Stomach (tissue), 9 donors: ENCODE measurements around the gene CLEC2D. TPM values are rescaled to one million over a fixed set of nuclear protein-coding genes. Genes with fewer than 3 reads are reported as not detected.
"Not testable (repeated sequence)": the region's sequence is repeated elsewhere in the genome, so short reads cannot be mapped to it uniquely, and the experiment has no call there.

ENCODE experiments used
- DNase-seq, 2 donors: peaks; one replicate each; pipeline versions ENCODE4 v3.0.0 to v3.0.0-alpha.2; 2013 to 2019
- H3K27ac ChIP-seq, 5 donors: fragments of 200-600 bp in 4 of 5; sonication (generic) in 4 of 5; one replicate each; pipeline ENCODE4 v1.5.1; 2013 to 2019; ENCODE audit warnings: mild to moderate bottlenecking in 1 of 5, moderate library complexity in 1 of 5
- H3K27me3 ChIP-seq, 3 donors: fragments of 200-600 bp; sonication (generic); one replicate each; pipeline ENCODE4 v1.5.1; 2017 to 2019; ENCODE audit warnings: mixed run types in 1 of 3
- H3K36me3 ChIP-seq, 4 donors: fragments of 200-600 bp; sonication (generic); 1 replicate in 3 of 4; 2 replicates in 1 of 4; pipeline ENCODE4 v1.5.1; 2016 to 2019
- H3K4me1 ChIP-seq, 4 donors: fragments of 200-600 bp; sonication (generic); one replicate each; pipeline ENCODE4 v1.5.1; 2016 to 2019
- H3K4me3 ChIP-seq, 4 donors: fragments of 200-600 bp; sonication (generic) in 3 of 4; one replicate each; pipeline ENCODE4 v1.5.1; 2016 to 2019; ENCODE audit warnings: mild to moderate bottlenecking in 1 of 4
- H3K9me3 ChIP-seq, 4 donors: fragments of 200-600 bp; sonication (generic); one replicate each; pipeline ENCODE4 v1.5.1; 2016 to 2019
- CTCF ChIP-seq, 7 experiments: fragments of 450-650 bp in 4 of 7; fragments of 200-600 bp in 3 of 7; sonication (generic) in 3 of 7; IDR thresholded peaks; one replicate each; pipeline ENCODE4 v1.5.1; 2016 to 2019; ENCODE audit warnings: antibody characterized with exemption in 7 of 7, control low read depth in 2 of 7, mild to moderate bottlenecking in 1 of 7
- EP300 ChIP-seq: sonication (generic); formaldehyde crosslinking; IDR thresholded peaks from one replicate; pipeline ENCODE4 v1.6.1; 2017; ENCODE audit warnings: antibody characterized with exemption
- POLR2A ChIP-seq, 4 donors: fragments of 450-650 bp; IDR thresholded peaks; one replicate each; pipeline ENCODE4 v1.6.1; 2016; ENCODE audit warnings: antibody characterized with exemption in 4 of 4, control low read depth in 2 of 4, mild to moderate bottlenecking in 1 of 4, moderate library complexity in 1 of 4
- POLR2AphosphoS5 ChIP-seq, 3 donors: sonication (generic); formaldehyde crosslinking; IDR thresholded peaks; one replicate each; pipeline ENCODE4 v1.6.1; 2016; ENCODE audit warnings: antibody characterized with exemption in 3 of 3
- WGBS, 5 donors: extraction: QIAGEN DNeasy Blood & Tissue Kit in 3 of 5; methylation state at CpG; one replicate each; pipeline versions ENCODE4 v1.1.5 to v1.1.7; 2013 to 2018; 5-methylcytosine and 5-hydroxymethylcytosine counted together
- intact Hi-C: fragments of 100-400 bp; cut with DNase I; formaldehyde crosslinking; loops from one replicate; pipeline ENCODE4 v1.15.1; 2023; ENCODE audit warnings: low total_unique reads
- polyA plus RNA-seq, 3 donors: library from polyadenylated mRNA; stranded (reverse); fragments of 200-250 nt; gene quantifications; one replicate each; pipeline ENCODE4 v1.2.3, GENCODE V29; 2013
- total RNA-seq, 5 donors: library from RNA; depleted of rRNA; stranded (reverse); fragments of >200 nt; gene quantifications; one replicate each; pipeline versions ENCODE4 v1.1.0 to v1.2.3, GENCODE V29; 2014 to 2016
- donor health status: healthy with polysubstance abuse.
- donor health status: Bipolar disorder and iron deficiency.
- donor health status: healthy.

Gene CLEC2D
- total and polyA plus RNA-seq, 8 donors, result 2.2 to 90.2 (median 21.1) TPM; not detected in 1

- Histone ChIP-seq H3K36me3 (no peaks in the 10 kb centered on the region), H3K27ac (no peak overlapping the region), H3K27me3 (no peaks in the 10 kb centered on the region), H3K9me3 (no peaks in the 10 kb centered on the region), H3K4me3 (no peak overlapping the region), H3K4me1 (peaks cover 0 to 14% (median 2%) of the 10 kb centered on the region in 4 donors)
- intact Hi-C loops, result no loop called here
- no peak for TF ChIP-seq EP300
- TF ChIP-seq CTCF (IDR thresholded peaks at IDR 0.05), result no peak
- TF ChIP-seq POLR2AphosphoS5 (IDR thresholded peaks at IDR 0.05), result no peak
- TF ChIP-seq POLR2A (IDR thresholded peaks at IDR 0.05), result no peak
- no peak for DNase-seq
- WGBS, 5 donors, result 91 to 98% (median 93%) methylated on average over 1 of the region's 1 CpG
Measured at GRCh38 chr12:9711664-9712063, 42.2 kb downstream of the CLEC2D start.

- 73 to 80% (median 79%) methylated on average over 6 of the region's 6 CpGs for WGBS, 5 donors
- H3K27ac ChIP-seq, intact Hi-C loops: not testable (repeated sequence)
Measured at GRCh38 chr12:9713032-9713558, 43.6 kb downstream of the CLEC2D start.

DNA sequence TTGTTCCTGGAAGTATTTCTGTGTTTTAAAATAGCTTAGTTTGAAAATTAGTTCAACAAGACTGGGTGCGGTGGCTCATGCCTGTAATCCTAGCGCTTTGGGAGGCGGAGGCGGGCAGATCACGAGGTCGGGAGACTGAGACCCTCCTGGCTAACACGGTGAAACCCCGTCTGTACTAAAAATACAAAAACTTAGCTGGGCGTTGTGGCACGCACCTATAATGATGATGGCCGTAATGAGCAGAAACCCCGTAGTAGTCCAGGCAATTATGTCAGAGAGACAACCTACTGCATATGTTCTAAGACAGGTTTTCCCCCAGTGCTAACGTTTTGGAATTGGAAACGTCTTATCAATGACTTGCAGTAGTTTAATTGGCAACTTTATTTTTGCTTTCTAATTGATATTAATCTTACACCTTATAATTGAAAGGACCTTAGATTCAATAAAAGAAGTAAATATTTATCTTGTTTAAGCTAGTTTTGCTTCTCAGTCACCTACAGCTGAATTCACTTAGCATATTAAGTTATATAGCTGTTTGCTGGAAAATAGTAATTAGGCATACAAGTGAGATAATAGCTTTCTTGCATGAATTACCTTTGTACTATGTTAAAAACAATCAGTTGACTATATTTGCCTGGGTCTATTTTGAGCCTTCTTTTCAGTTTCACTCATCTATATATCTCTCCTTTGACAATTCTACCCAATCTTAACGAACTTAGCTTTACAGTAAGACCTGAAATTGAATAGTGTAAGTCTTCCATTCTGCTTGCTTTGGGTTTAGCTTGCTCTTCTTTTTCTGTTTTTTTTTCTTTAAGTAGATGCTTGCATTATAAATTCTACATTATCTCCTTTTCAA is 47.8 kb downstream of the CLEC2D start:
- no peak overlapping the region for H3K4me3 ChIP-seq
- no peaks in the 10 kb centered on the region for H3K36me3 ChIP-seq
- TF ChIP-seq POLR2A (IDR thresholded peaks at IDR 0.05) (no peak), CTCF (IDR thresholded peaks at IDR 0.05) (no peak), EP300 (no peak), POLR2AphosphoS5 (IDR thresholded peaks at IDR 0.05) (no peak)
- 84 to 91% (median 87%) methylated on average over 15 of the region's 15 CpGs for WGBS, 5 donors
- intact Hi-C loops, result no loop called here
- DNase-seq, result no peak
- peaks cover 0 to 17% (median 13%) of the 10 kb centered on the region in 4 donors for H3K4me1 ChIP-seq
- H3K27ac ChIP-seq, result no peak overlapping the region
- H3K9me3 ChIP-seq, result no peaks in the 10 kb centered on the region
- no peaks in the 10 kb centered on the region for H3K27me3 ChIP-seq

More at GRCh38 chr12:9713032-9713558, 43.6 kb downstream of the CLEC2D start:
- not testable (repeated sequence) for H3K9me3 ChIP-seq, H3K4me3 ChIP-seq, DNase-seq, H3K27me3 ChIP-seq, H3K36me3 ChIP-seq, H3K4me1 ChIP-seq

DNA sequence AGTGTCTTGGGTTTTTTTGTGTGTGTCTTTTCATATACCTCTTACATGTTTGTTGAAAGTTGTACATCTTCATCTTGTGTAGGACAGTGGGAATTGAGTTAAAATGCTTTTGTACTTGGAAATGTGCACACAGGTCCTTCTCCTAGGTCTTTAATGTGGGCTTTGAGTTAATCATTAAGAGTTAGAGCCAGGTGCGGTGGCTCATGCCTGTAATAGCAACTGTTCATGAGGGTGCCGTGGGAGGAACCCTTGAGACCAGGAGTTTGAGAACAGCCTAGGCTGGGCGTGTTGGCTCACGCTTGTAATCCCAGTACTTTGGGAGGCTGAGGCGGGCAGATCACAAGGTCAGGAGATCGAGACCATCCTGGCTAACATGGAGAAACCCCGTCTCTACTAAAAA is 49.5 kb downstream of the CLEC2D start:
- Histone ChIP-seq H3K27me3 (no peaks in the 10 kb centered on the region), H3K27ac (no peak overlapping the region), H3K4me1 (peaks cover 0 to 17% (median 13%) of the 10 kb centered on the region in 4 donors), H3K9me3 (no peaks in the 10 kb centered on the region), H3K4me3 (no peak overlapping the region), H3K36me3 (no peaks in the 10 kb centered on the region)
- DNase-seq, result peak in 1 of 2 donors; percentile 35
- no peak for TF ChIP-seq CTCF (IDR thresholded peaks at IDR 0.05)
- TF ChIP-seq POLR2A (IDR thresholded peaks at IDR 0.05), result no peak
- no peak for TF ChIP-seq EP300
- 70 to 86% (median 75%) methylated on average over 7 of the region's 7 CpGs for WGBS, 5 donors
- intact Hi-C loops, result no loop called here

DNA sequence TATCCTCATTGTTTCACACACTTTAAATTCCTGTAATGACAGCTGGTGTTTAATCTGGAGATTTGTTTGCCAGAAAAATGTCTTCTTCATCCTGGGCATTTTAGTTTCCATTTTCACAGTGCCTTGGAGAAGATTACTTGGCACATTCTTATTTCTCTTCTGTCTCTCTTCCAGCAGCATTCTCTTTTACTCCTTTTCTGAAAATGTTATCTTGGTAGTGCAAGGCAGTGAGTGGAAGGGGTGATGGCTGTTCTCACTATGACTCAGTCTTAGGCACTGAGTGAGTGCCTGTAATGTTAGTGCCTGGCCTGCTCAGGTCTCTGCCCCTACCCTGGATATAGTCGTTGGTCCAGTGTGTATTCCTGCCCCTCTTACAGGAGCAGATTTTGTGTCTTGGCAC is 50.3 kb downstream of the CLEC2D start:
- no peak overlapping the region for H3K27ac ChIP-seq
- H3K4me3 ChIP-seq, result no peak overlapping the region
- no peaks in the 10 kb centered on the region for H3K9me3 ChIP-seq
- H3K36me3 ChIP-seq, result no peaks in the 10 kb centered on the region
- H3K4me1 ChIP-seq, result peaks cover 0 to 17% (median 13%) of the 10 kb centered on the region in 4 donors
- no peak for DNase-seq
- H3K27me3 ChIP-seq, result no peaks in the 10 kb centered on the region
- TF ChIP-seq POLR2AphosphoS5 (IDR thresholded peaks at IDR 0.05), result no peak
- TF ChIP-seq EP300, result no peak
- TF ChIP-seq POLR2A (IDR thresholded peaks at IDR 0.05), result no peak
- no peak for TF ChIP-seq CTCF (IDR thresholded peaks at IDR 0.05)
- 50 to 90% (median 62%) methylated on average over 1 of the region's 1 CpG for WGBS, 5 donors
- intact Hi-C loops, result no loop called here
